ENCODE measurements around the gene SYT3.

Gene SYT3

GRCh38 chr19:50654882-50655281 is 15.2 kb upstream of the SYT3 start:
- TF ChIP-seq CTCF (conservative IDR thresholded peaks at IDR 0.05), result no peak
- TF ChIP-seq ZFX (IDR thresholded peaks at IDR 0.05), result no peak
- no peak overlapping the region for H3K27ac ChIP-seq

GRCh38 chr19:50652722-50653121 is 13.0 kb upstream of the SYT3 start:
- TF ChIP-seq ZFX (IDR thresholded peaks at IDR 0.05), result no peak
- no peak for TF ChIP-seq CTCF (conservative IDR thresholded peaks at IDR 0.05)
- H3K27ac ChIP-seq, result no peak overlapping the region

GRCh38 chr19:50651174-50651573 is 11.5 kb upstream of the SYT3 start:
- no peak overlapping the region for H3K27ac ChIP-seq
- TF ChIP-seq CTCF (conservative IDR thresholded peaks at IDR 0.05) (no peak), ZFX (IDR thresholded peaks at IDR 0.05) (no peak)

- H3K27ac ChIP-seq, result no peak within 1 kb of the TSS
- TF ChIP-seq ZFX (IDR thresholded peaks at IDR 0.05), result no peak
- no peak for TF ChIP-seq CTCF (conservative IDR thresholded peaks at IDR 0.05)
These were observed 10.0 kb upstream of the SYT3 start, which contains the start of gene C19orf81 for GRCh38 chr19:50649433-50650391. C19orf81 (plus strand) TSS chr19:50649445; CDS start chr19:50649445, 0 bp downstream.

GRCh38 chr19:50648659-50649058 is 9.0 kb upstream of the SYT3 start:
- TF ChIP-seq ZFX (IDR thresholded peaks at IDR 0.05) (no peak), CTCF (conservative IDR thresholded peaks at IDR 0.05) (no peak)
- no peak overlapping the region for H3K27ac ChIP-seq

- TF ChIP-seq CTCF (conservative IDR thresholded peaks at IDR 0.05) (no peak), ZFX (IDR thresholded peaks at IDR 0.05) (no peak)
- no peak overlapping the region for H3K27ac ChIP-seq
These were observed 8.4 kb upstream of the SYT3 start for GRCh38 chr19:50647879-50648615.

Data from C4-2B (cell line).